ENCODE data around the gene ECPAS.
"Not testable (repeated sequence)": the region's sequence is repeated elsewhere in the genome, so short reads cannot be mapped to it uniquely, and the experiment has no call there.

DNA sequence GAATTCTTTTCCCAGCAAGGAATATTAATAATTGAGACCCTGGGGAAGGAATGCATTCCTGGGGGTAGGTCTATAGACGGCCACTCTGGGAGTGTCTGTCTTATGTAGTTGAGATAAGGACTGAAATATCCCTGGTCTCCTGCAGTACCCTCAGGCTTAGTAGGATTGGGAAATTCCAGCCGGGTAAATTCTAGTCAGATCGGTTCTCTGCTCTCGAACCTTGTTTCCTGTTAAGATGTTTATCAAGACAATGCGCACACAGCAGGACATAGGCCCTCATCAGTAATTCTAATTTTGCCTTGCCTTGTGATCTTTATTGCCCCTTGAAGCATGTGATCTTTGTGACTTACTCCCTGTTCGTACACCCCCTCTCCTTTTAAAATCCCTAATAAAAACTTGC lies 27.4 kb upstream of the ECPAS start:
- TF ChIP-seq, protein P1, sequence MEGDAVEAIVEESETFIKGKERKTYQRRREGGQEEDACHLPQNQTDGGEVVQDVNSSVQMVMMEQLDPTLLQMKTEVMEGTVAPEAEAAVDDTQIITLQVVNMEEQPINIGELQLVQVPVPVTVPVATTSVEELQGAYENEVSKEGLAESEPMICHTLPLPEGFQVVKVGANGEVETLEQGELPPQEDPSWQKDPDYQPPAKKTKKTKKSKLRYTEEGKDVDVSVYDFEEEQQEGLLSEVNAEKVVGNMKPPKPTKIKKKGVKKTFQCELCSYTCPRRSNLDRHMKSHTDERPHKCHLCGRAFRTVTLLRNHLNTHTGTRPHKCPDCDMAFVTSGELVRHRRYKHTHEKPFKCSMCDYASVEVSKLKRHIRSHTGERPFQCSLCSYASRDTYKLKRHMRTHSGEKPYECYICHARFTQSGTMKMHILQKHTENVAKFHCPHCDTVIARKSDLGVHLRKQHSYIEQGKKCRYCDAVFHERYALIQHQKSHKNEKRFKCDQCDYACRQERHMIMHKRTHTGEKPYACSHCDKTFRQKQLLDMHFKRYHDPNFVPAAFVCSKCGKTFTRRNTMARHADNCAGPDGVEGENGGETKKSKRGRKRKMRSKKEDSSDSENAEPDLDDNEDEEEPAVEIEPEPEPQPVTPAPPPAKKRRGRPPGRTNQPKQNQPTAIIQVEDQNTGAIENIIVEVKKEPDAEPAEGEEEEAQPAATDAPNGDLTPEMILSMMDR (IDR thresholded peaks at IDR 0.05): not testable (repeated sequence)
- TF ChIP-seq POLR2AphosphoS5 (IDR thresholded peaks at IDR 0.05; ENCODE audit: low read depth, low read length): not testable (repeated sequence)
